Naive thymus-derived CD4-positive, alpha-beta T cell (primary cell): ENCODE measurements around the gene SLC40A1. TPM values are rescaled to one million over a fixed set of nuclear protein-coding genes. Genes with fewer than 3 reads are reported as not detected.

ENCODE experiments used
- ATAC-seq: fragments of 150-1000 bp; cut with Tn5 transposase; 2 replicates; pipeline ENCODE4 v1.10.0; 2021; ENCODE audit warnings: mild to moderate bottlenecking, moderate library complexity
- CTCF ChIA-PET: fragments of 350-600 bp; sonication (Branson Sonifier 250); formaldehyde crosslinking; loops from one replicate; lab custom pipeline; 2021; ENCODE audit warnings: antibody characterized with exemption; lab: Charles Lee
- POLR2A ChIA-PET: fragments of 350-600 bp; sonication (Branson Sonifier 250); formaldehyde crosslinking; loops from one replicate; lab custom pipeline; 2021; ENCODE audit warnings: antibody characterized with exemption, inconsistent platforms; lab: Charles Lee
- DNase-seq, 9 donors: peaks; one replicate each; pipeline versions ENCODE4 v3.0.0 to v3.0.0-alpha.2; 2020 to 2022; ENCODE audit warnings: mixed read lengths in 1 of 9
- H3K27ac ChIP-seq: one replicate; pipeline ENCODE4 v1.7.0; 2013; ENCODE audit warnings: mild to moderate bottlenecking, low read depth, low read length, moderate library complexity
- H3K27me3 ChIP-seq, 2 donors: one replicate each; pipeline ENCODE4 v1.7.0; 2013; ENCODE audit warnings: low read length in 2 of 2, mild to moderate bottlenecking in 2 of 2, moderate library complexity in 2 of 2; ENCODE audit not compliant: control insufficient read depth in 2 of 2, insufficient read depth in 2 of 2
- H3K36me3 ChIP-seq, 3 experiments: 1 replicate in 2 of 3; 2 replicates in 1 of 3; pipeline ENCODE4 v1.7.0; 2013; ENCODE audit warnings: low read length in 3 of 3, mild to moderate bottlenecking in 3 of 3, moderate library complexity in 1 of 3; ENCODE audit not compliant: insufficient read depth in 3 of 3, control insufficient read depth in 2 of 3
- H3K4me1 ChIP-seq, 2 donors: one replicate each; pipeline ENCODE4 v1.7.0; 2013; ENCODE audit warnings: low read length in 2 of 2, mild to moderate bottlenecking in 2 of 2, moderate library complexity in 1 of 2; ENCODE audit not compliant: control insufficient read depth in 2 of 2, insufficient read depth in 2 of 2
- H3K4me3 ChIP-seq: 2 replicates; pipeline ENCODE4 v1.7.0; 2013; ENCODE audit warnings: mild to moderate bottlenecking, low read length
- H3K9me3 ChIP-seq, 3 experiments: 1 replicate in 2 of 3; 2 replicates in 1 of 3; pipeline ENCODE4 v1.7.0; 2013; ENCODE audit warnings: low read length in 3 of 3; ENCODE audit not compliant: control insufficient read depth in 2 of 3
- H3K27ac Mint-ChIP-seq, 9 donors: one replicate each; pipeline ENCODE4 v1.8.0; 2020 to 2022; ENCODE audit warnings: mixed read lengths in 9 of 9, mild to moderate bottlenecking in 8 of 9, moderate library complexity in 5 of 9, inconsistent platforms in 2 of 9
- H3K27me3 Mint-ChIP-seq, 5 donors: one replicate each; pipeline ENCODE4 v1.8.0; 2021 to 2022; ENCODE audit warnings: mixed read lengths in 5 of 5, mild to moderate bottlenecking in 1 of 5
- H3K36me3 Mint-ChIP-seq, 5 donors: one replicate each; pipeline ENCODE4 v1.8.0; 2020 to 2022; ENCODE audit warnings: mixed read lengths in 5 of 5, mild to moderate bottlenecking in 3 of 5, inconsistent platforms in 1 of 5
- H3K4me1 Mint-ChIP-seq, 7 donors: one replicate each; pipeline ENCODE4 v1.8.0; 2020 to 2022; ENCODE audit warnings: mixed read lengths in 7 of 7, mild to moderate bottlenecking in 3 of 7, inconsistent platforms in 1 of 7
- H3K4me3 Mint-ChIP-seq, 10 donors: one replicate each; pipeline ENCODE4 v1.8.0; 2020 to 2022; ENCODE audit warnings: mild to moderate bottlenecking in 10 of 10, mixed read lengths in 10 of 10, moderate library complexity in 6 of 10, inconsistent platforms in 2 of 10
- H3K9me3 Mint-ChIP-seq, 11 donors: one replicate each; pipeline ENCODE4 v1.8.0; 2020 to 2022; ENCODE audit warnings: mixed read lengths in 11 of 11, mild to moderate bottlenecking in 4 of 11, inconsistent platforms in 1 of 11, moderate library complexity in 1 of 11
- intact Hi-C, 2 donors: fragments of 100-400 bp; cut with micrococcal nuclease; formaldehyde crosslinking; loops; one replicate each; pipeline ENCODE4 v1.15.1; 2023
- polyA plus RNA-seq, 2 donors: library from polyadenylated mRNA; unstranded; fragments of 300-500 nt; fragmentation: Illumina TruSeq; gene quantifications; one replicate each; pipeline ENCODE4 v1.2.3, GENCODE V29; 2021
- total RNA-seq, 6 experiments: library from RNA in 5 of 6; stranded (reverse) in 5 of 6; gene quantifications; 1 replicate in 5 of 6; 2 replicates in 1 of 6; pipeline ENCODE4 v1.2.3 and lab custom pipeline; 2021 to 2026

SLC40A1 gene
- total and polyA plus RNA-seq, 7 experiments from 2014 or later = 4.2 to 117 (median 36.1) TPM

GRCh38 chr2:189524746-189525145 is 55.8 kb downstream of the SLC40A1 start:
- no peak for ATAC-seq
- Histone ChIP-seq H3K27ac (no peak overlapping the region), H3K9me3 (no peaks in the 10 kb centered on the region), H3K4me3 (no peak overlapping the region), H3K4me1 (no peaks in the 10 kb centered on the region), H3K27me3 (no peaks in the 10 kb centered on the region), H3K36me3 (no peaks in the 10 kb centered on the region)
- ChIA-PET CTCF (no interaction called here), POLR2A (no interaction called here)
- Mint-ChIP-seq H3K27ac (no peak overlapping the region), H3K9me3 (no peaks in the 10 kb centered on the region), H3K36me3 (peaks cover 0 to 6% (median 0%) of the 10 kb centered on the region in 5 donors), H3K4me3 (no peak overlapping the region), H3K27me3 (peaks cover 0 to 5% (median 0%) of the 10 kb centered on the region in 5 donors), H3K4me1 (no peaks in the 10 kb centered on the region)
- no peak for DNase-seq
- intact Hi-C loops = no loop called here

- no peaks in the 10 kb centered on the region for H3K36me3 ChIP-seq
- CTCF ChIA-PET = interaction anchor here (0.6 kb wide), 1 partner anchor 77 kb away, joined by 3 read pairs; no protein-coding TSS in a partner anchor
- Mint-ChIP-seq H3K4me3 (no peak overlapping the region), H3K36me3 (peaks cover 0 to 6% (median 0%) of the 10 kb centered on the region in 5 donors), H3K27ac (no peak overlapping the region), H3K4me1 (no peaks in the 10 kb centered on the region), H3K9me3 (no peaks in the 10 kb centered on the region), H3K27me3 (peaks cover 0 to 5% (median 0%) of the 10 kb centered on the region in 5 donors)
- H3K4me3 ChIP-seq = no peak overlapping the region
- no peaks in the 10 kb centered on the region for H3K9me3 ChIP-seq
- no peaks in the 10 kb centered on the region for H3K27me3 ChIP-seq
- H3K27ac ChIP-seq = no peak overlapping the region
- no peak for DNase-seq
- no peak for ATAC-seq
- intact Hi-C loops = no loop called here
- no peaks in the 10 kb centered on the region for H3K4me1 ChIP-seq
- POLR2A ChIA-PET = no interaction called here
These were observed 58.0 kb downstream of the SLC40A1 start for GRCh38 chr2:189522435-189523151.

- ChIA-PET POLR2A (no interaction called here), CTCF (interaction anchor here (0.6 kb wide), 1 partner anchor 93 kb away, joined by 4 read pairs; no protein-coding TSS in a partner anchor)
- no peak overlapping the region for H3K27ac Mint-ChIP-seq
- H3K36me3 Mint-ChIP-seq = peaks cover 0 to 6% (median 0%) of the 10 kb centered on the region in 5 donors
- no peak overlapping the region for H3K4me3 Mint-ChIP-seq
- ATAC-seq (peak; percentile 36), DNase-seq (no peak)
- no peak overlapping the region for H3K4me3 ChIP-seq
- H3K27me3 Mint-ChIP-seq = peaks cover 0 to 4% (median 0%) of the 10 kb centered on the region in 5 donors
- H3K36me3 ChIP-seq = no peaks in the 10 kb centered on the region
- H3K9me3 ChIP-seq = no peaks in the 10 kb centered on the region
- intact Hi-C loops = no loop called here
- H3K9me3 Mint-ChIP-seq = peaks cover 0 to 7% (median 3%) of the 10 kb centered on the region in 11 donors
- H3K4me1 Mint-ChIP-seq = no peaks in the 10 kb centered on the region
- H3K4me1 ChIP-seq = no peaks in the 10 kb centered on the region
- H3K27ac ChIP-seq = no peak overlapping the region
- no peaks in the 10 kb centered on the region for H3K27me3 ChIP-seq
These were observed 58.7 kb downstream of the SLC40A1 start for GRCh38 chr2:189521699-189522434.

GRCh38 chr2:189519631-189520387 is 60.8 kb downstream of the SLC40A1 start:
- ChIA-PET CTCF (no interaction called here), POLR2A (no interaction called here)
- H3K4me3 ChIP-seq = no peak overlapping the region
- H3K27me3 ChIP-seq = no peaks in the 10 kb centered on the region
- Mint-ChIP-seq H3K27me3 (peaks cover 0 to 5% (median 0%) of the 10 kb centered on the region in 5 donors), H3K36me3 (peaks cover 0 to 4% (median 0%) of the 10 kb centered on the region in 5 donors), H3K4me3 (no peak overlapping the region), H3K4me1 (no peaks in the 10 kb centered on the region), H3K9me3 (peaks cover 0 to 7% (median 4%) of the 10 kb centered on the region in 11 donors), H3K27ac (no peak overlapping the region)
- H3K9me3 ChIP-seq = no peaks in the 10 kb centered on the region
- ATAC-seq (no peak), DNase-seq (no peak)
- no peaks in the 10 kb centered on the region for H3K36me3 ChIP-seq
- no peak overlapping the region for H3K27ac ChIP-seq
- intact Hi-C loops = no loop called here
- H3K4me1 ChIP-seq = no peaks in the 10 kb centered on the region

- no peaks in the 10 kb centered on the region for H3K4me1 ChIP-seq
- no peak overlapping the region for H3K4me3 Mint-ChIP-seq
- H3K4me1 Mint-ChIP-seq = no peaks in the 10 kb centered on the region
- peaks cover 0 to 7% (median 4%) of the 10 kb centered on the region in 11 donors for H3K9me3 Mint-ChIP-seq
- ATAC-seq = no peak
- no peaks in the 10 kb centered on the region for H3K9me3 ChIP-seq
- no peak overlapping the region for H3K27ac Mint-ChIP-seq
- POLR2A ChIA-PET = no interaction called here
- no peaks in the 10 kb centered on the region for H3K36me3 ChIP-seq
- no peak overlapping the region for H3K4me3 ChIP-seq
- H3K27me3 ChIP-seq = no peaks in the 10 kb centered on the region
- intact Hi-C loops = no loop called here
- H3K27ac ChIP-seq = no peak overlapping the region
- CTCF ChIA-PET = no interaction called here
- H3K27me3 Mint-ChIP-seq = peaks cover 0 to 7% (median 0%) of the 10 kb centered on the region in 5 donors
- peaks cover 0 to 4% (median 0%) of the 10 kb centered on the region in 5 donors for H3K36me3 Mint-ChIP-seq
- no peak for DNase-seq
These were observed 62.6 kb downstream of the SLC40A1 start for GRCh38 chr2:189517847-189518535.

GRCh38 chr2:189516546-189516945 is 64.0 kb downstream of the SLC40A1 start:
- intact Hi-C loops = no loop called here
- H3K4me1 ChIP-seq = no peaks in the 10 kb centered on the region
- ATAC-seq (peak; percentile 68), DNase-seq (no peak)
- H3K27me3 ChIP-seq = no peaks in the 10 kb centered on the region
- ChIA-PET CTCF (interaction anchor here (1.1 kb wide), 1 partner anchor 38 kb away, joined by 3 read pairs; no protein-coding TSS in a partner anchor), POLR2A (no interaction called here)
- no peak overlapping the region for H3K27ac ChIP-seq
- Mint-ChIP-seq H3K4me3 (no peak overlapping the region), H3K36me3 (peaks cover 0 to 4% (median 0%) of the 10 kb centered on the region in 5 donors), H3K4me1 (no peaks in the 10 kb centered on the region), H3K9me3 (peaks cover 0 to 7% (median 4%) of the 10 kb centered on the region in 11 donors), H3K27me3 (peaks cover 0 to 9% (median 0%) of the 10 kb centered on the region in 5 donors), H3K27ac (no peak overlapping the region)
- no peaks in the 10 kb centered on the region for H3K36me3 ChIP-seq
- no peaks in the 10 kb centered on the region for H3K9me3 ChIP-seq
- no peak overlapping the region for H3K4me3 ChIP-seq
